HG03159 (cell line): ENCODE data around the gene MAML1.
A peak's percentile ranks its signal among the peaks of the same experiment; 100 is the strongest.

Experiments used
- ATAC-seq: cut with Tn5 transposase; IDR thresholded peaks from one replicate; pipeline ENCODE4 v1.9.1; 2021; ENCODE audit warnings: mild to moderate bottlenecking, moderate library complexity; ENCODE audit not compliant: unreplicated experiment

The MAML1 gene

GRCh38 chr5:179791881-179792611, 59.4 kb downstream of the MAML1 start:
- ATAC-seq = no peak

GRCh38 chr5:179792612-179793467, 60.2 kb downstream of the MAML1 start:
- ATAC-seq = no peak

- ATAC-seq = no peak
These were observed 61.0 kb downstream of the MAML1 start, which contains the start of gene LTC4S for GRCh38 chr5:179793468-179794139. Gene LTC4S (plus strand): TSS chr5:179793986. CDS start chr5:179794081, 95 bp downstream.

- ATAC-seq = no peak
These were observed 61.5 kb downstream of the MAML1 start for GRCh38 chr5:179794171-179794570.

GRCh38 chr5:179794575-179794974, 62.0 kb downstream of the MAML1 start:
- no peak for ATAC-seq

GRCh38 chr5:179795049-179795862, 62.6 kb downstream of the MAML1 start:
- no peak for ATAC-seq

GRCh38 chr5:179795863-179796833, 63.5 kb downstream of the MAML1 start:
- peak; percentile 68 for ATAC-seq

- no peak for ATAC-seq
These were observed 64.4 kb downstream of the MAML1 start for GRCh38 chr5:179796877-179797608.

- no peak for ATAC-seq
These were observed 65.1 kb downstream of the MAML1 start for GRCh38 chr5:179797741-179798140.

GRCh38 chr5:179798144-179798770, 65.6 kb downstream of the MAML1 start:
- no peak for ATAC-seq

GRCh38 chr5:179798771-179799643, 66.4 kb downstream of the MAML1 start:
- no peak for ATAC-seq

GRCh38 chr5:179799644-179799973, 67.0 kb downstream of the MAML1 start:
- no peak for ATAC-seq

- no peak for ATAC-seq
These were observed 67.6 kb downstream of the MAML1 start for GRCh38 chr5:179800071-179800695.

- ATAC-seq = no peak
These were observed 68.1 kb downstream of the MAML1 start for GRCh38 chr5:179800696-179801201.

- no peak for ATAC-seq
These were observed 68.9 kb downstream of the MAML1 start for GRCh38 chr5:179801304-179802206.
